ENCODE results near the gene ABR. TPM values are rescaled to one million over a fixed set of nuclear protein-coding genes. Genes with fewer than 3 reads are reported as not detected.
"Not testable (repeated sequence)": the region's sequence is repeated elsewhere in the genome, so short reads cannot be mapped to it uniquely, and the experiment has no call there.

ABR gene
- total and polyA plus RNA-seq, 4 donors = 2.7 to 12.9 (median 6.8) TPM

- TF ChIP-seq EGR1 (IDR thresholded peaks at IDR 0.05; ENCODE audit: low read depth in 2 of 2) (no peak), SP1 (IDR thresholded peaks at IDR 0.05) (no peak), HNF4G (IDR thresholded peaks at IDR 0.05) (no peak)
Observed at GRCh38 chr17:1134634-1135324, 45.0 kb downstream of the ABR start (continued).

- no peak for TF ChIP-seq CTCF (IDR thresholded peaks at IDR 0.05; ENCODE audit: low read depth, low read length, missing input control)
- TF ChIP-seq RXRA (IDR thresholded peaks at IDR 0.05) = no peak
- TF ChIP-seq TAF1 (conservative IDR thresholded peaks at IDR 0.05) = no peak
- TF ChIP-seq HNF4A (conservative IDR thresholded peaks at IDR 0.05) = no peak
- TF ChIP-seq YY1 (IDR thresholded peaks at IDR 0.05) = no peak
- no peak for TF ChIP-seq SP1 (IDR thresholded peaks at IDR 0.05)
- no peak for TF ChIP-seq ZBTB33 (IDR thresholded peaks at IDR 0.05)
- no peak for TF ChIP-seq REST (IDR thresholded peaks at IDR 0.05)
- no peak for TF ChIP-seq RAD21 (IDR thresholded peaks at IDR 0.05)
- TF ChIP-seq FOXA1 (IDR thresholded peaks at IDR 0.05) = no peak
- no peak for TF ChIP-seq JUND (IDR thresholded peaks at IDR 0.05)
- Histone ChIP-seq H3K9me3 (ENCODE audit: control insufficient read depth in 4 of 4, low read length in 3 of 4) (no peaks in the 10 kb centered on the region), H3K9ac (ENCODE audit: low read depth in 1 of 2, low read length in 2 of 2) (no peak overlapping the region), H3K27me3 (ENCODE audit: control insufficient read depth in 4 of 4, insufficient read depth in 4 of 4, low read length in 3 of 4) (no peaks in the 10 kb centered on the region), H3K27ac (ENCODE audit: low read depth in 1 of 2, low read length in 2 of 2) (no peak overlapping the region), H3K4me3 (ENCODE audit: low read depth in 1 of 3, low read length in 3 of 3) (no peak overlapping the region), H3K36me3 (ENCODE audit: control insufficient read depth in 4 of 4, insufficient read depth in 3 of 4, low read depth in 1 of 4, low read length in 3 of 4) (peaks cover 0 to 2% (median 0%) of the 10 kb centered on the region in 4 donors), H3K4me1 (ENCODE audit: control insufficient read depth in 4 of 4, insufficient read depth in 4 of 4, low read length in 3 of 4) (no peaks in the 10 kb centered on the region)
- no peak for DNase-seq (ENCODE audit: low spot score)
- WGBS = 83% methylated on average over 11 of the region's 11 CpGs
Observed at GRCh38 chr17:1130191-1130590, 49.6 kb downstream of the ABR start.

- H3K27me3 ChIP-seq (ENCODE audit: control insufficient read depth in 4 of 4, insufficient read depth in 4 of 4, low read length in 3 of 4); H3K27ac ChIP-seq (ENCODE audit: low read depth in 1 of 2, low read length in 2 of 2); H3K4me1 ChIP-seq (ENCODE audit: control insufficient read depth in 4 of 4, insufficient read depth in 4 of 4, low read length in 3 of 4); H3K9ac ChIP-seq (ENCODE audit: low read depth in 1 of 2, low read length in 2 of 2); H3K9me3 ChIP-seq (ENCODE audit: control insufficient read depth in 4 of 4, low read length in 3 of 4); DNase-seq (ENCODE audit: low spot score); H3K36me3 ChIP-seq (ENCODE audit: control insufficient read depth in 4 of 4, insufficient read depth in 3 of 4, low read depth in 1 of 4, low read length in 3 of 4); H3K4me3 ChIP-seq (ENCODE audit: low read depth in 1 of 3, low read length in 3 of 3): not testable (repeated sequence)
- 84% methylated on average over 6 of the region's 6 CpGs for WGBS
Observed at GRCh38 chr17:1128463-1128862, 51.3 kb downstream of the ABR start.

All from liver (tissue), 9 donors.